Measurements from ENCODE around the gene KCNMB4.

The KCNMB4 gene

DNA sequence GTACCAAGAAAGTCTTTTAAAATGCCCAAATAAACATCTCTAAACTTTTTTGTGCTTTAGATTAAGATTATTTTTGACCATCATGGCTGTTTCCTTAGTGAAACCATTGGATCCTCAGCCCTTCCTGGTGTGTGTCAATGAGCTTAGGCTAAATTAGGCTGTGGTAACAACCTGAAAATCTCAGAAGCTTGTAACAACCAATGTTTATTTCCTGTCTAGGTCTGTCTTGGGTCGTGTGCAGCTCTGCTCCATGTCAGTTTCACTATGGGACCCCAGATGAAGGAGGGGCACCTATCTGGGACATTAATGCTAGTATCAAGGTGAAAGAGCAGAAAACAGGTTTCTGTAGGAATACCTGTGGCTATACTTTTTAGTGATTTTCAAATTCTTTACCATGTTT is 49.9 kb downstream of the KCNMB4 start:
- DNase-seq, result no peak
- TF ChIP-seq, protein P1, sequence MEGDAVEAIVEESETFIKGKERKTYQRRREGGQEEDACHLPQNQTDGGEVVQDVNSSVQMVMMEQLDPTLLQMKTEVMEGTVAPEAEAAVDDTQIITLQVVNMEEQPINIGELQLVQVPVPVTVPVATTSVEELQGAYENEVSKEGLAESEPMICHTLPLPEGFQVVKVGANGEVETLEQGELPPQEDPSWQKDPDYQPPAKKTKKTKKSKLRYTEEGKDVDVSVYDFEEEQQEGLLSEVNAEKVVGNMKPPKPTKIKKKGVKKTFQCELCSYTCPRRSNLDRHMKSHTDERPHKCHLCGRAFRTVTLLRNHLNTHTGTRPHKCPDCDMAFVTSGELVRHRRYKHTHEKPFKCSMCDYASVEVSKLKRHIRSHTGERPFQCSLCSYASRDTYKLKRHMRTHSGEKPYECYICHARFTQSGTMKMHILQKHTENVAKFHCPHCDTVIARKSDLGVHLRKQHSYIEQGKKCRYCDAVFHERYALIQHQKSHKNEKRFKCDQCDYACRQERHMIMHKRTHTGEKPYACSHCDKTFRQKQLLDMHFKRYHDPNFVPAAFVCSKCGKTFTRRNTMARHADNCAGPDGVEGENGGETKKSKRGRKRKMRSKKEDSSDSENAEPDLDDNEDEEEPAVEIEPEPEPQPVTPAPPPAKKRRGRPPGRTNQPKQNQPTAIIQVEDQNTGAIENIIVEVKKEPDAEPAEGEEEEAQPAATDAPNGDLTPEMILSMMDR (IDR thresholded peaks at IDR 0.05), result no peak
- H3K27ac Mint-ChIP-seq, result no peak overlapping the region
- peaks cover 5% of the 10 kb centered on the region for H3K9me3 Mint-ChIP-seq
- H3K4me3 Mint-ChIP-seq, result no peak overlapping the region
- H3K36me3 Mint-ChIP-seq (ENCODE audit: low read depth), result peaks cover 16% of the 10 kb centered on the region
- H3K27me3 Mint-ChIP-seq (ENCODE audit: low read depth, poor library complexity), result no peaks in the 10 kb centered on the region
- no peaks in the 10 kb centered on the region for H3K4me1 Mint-ChIP-seq

DNA sequence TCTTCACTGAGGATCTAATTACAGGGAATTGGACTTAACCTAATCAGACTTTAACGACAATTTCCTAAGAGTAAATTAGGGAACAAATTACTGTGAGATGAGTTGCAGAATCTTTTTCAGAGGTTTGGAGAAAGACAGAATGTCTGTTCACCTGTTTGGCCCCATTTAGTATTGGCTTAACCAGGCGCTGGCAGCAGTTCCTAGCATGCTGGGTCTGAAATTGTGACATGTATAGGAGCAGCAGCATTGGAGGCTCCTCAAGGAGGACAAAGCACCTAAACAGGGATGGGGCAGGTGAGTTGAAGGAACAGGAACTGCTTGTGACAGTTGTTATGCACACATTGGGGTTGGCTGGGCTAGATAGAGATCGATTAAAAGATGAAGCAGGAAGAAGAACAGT is 51.0 kb downstream of the KCNMB4 start:
- TF ChIP-seq, protein P1 (IDR thresholded peaks at IDR 0.05), result no peak
- DNase-seq, result no peak
- no peaks in the 10 kb centered on the region for H3K4me1 Mint-ChIP-seq
- H3K4me3 Mint-ChIP-seq, result no peak overlapping the region
- H3K36me3 Mint-ChIP-seq (ENCODE audit: low read depth), result peaks cover 21% of the 10 kb centered on the region
- no peaks in the 10 kb centered on the region for H3K27me3 Mint-ChIP-seq (ENCODE audit: low read depth, poor library complexity)
- H3K9me3 Mint-ChIP-seq, result peaks cover 5% of the 10 kb centered on the region
- H3K27ac Mint-ChIP-seq, result peak overlapping the region; percentile 45

DNA sequence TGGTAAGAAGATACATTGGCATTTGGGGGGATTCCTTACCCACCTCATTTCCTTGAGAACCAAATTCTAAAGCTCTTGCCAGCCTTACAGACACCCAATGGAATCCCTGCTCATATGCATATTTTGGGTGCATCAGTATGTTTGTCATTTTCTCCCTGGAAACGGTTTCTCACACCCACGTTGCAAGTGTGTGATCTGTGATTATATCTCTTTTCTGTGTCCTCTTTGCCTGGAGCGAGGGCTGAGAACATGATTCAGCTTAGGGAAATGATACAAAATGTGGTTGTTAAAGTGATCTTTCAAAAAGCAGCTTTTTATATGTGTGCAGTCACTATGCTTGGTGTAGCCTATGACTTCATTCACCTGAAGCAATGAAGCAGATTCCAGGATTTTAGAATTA is 52.0 kb downstream of the KCNMB4 start:
- TF ChIP-seq, protein P1 (IDR thresholded peaks at IDR 0.05), result no peak
- Mint-ChIP-seq H3K9me3 (peaks cover 5% of the 10 kb centered on the region), H3K27me3 (ENCODE audit: low read depth, poor library complexity) (no peaks in the 10 kb centered on the region), H3K36me3 (ENCODE audit: low read depth) (peaks cover 21% of the 10 kb centered on the region), H3K27ac (no peak overlapping the region), H3K4me3 (no peak overlapping the region), H3K4me1 (no peaks in the 10 kb centered on the region)
- no peak for DNase-seq

DNA sequence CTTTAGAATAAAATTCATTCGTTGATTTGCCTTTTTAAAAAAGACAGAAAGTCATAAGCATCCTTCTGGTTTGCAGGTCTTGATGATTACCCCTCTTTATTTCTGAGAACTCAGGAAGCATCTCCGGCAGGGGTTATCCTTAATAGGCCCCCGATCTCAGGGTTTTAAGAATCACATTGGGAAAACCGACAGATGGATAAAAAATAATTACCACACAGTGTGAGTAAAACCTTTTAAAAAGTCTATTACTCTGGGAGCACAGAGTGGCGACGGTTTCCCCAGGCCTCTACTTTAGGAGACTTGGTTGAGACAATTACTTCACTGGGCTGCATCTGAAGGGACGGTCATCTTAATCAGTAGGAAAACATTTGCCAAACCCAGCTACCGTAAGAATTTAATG is 56.5 kb downstream of the KCNMB4 start:
- Mint-ChIP-seq H3K27ac (no peak overlapping the region), H3K36me3 (ENCODE audit: low read depth) (peaks cover 17% of the 10 kb centered on the region), H3K27me3 (ENCODE audit: low read depth, poor library complexity) (no peaks in the 10 kb centered on the region), H3K9me3 (peaks cover 5% of the 10 kb centered on the region), H3K4me3 (no peak overlapping the region), H3K4me1 (no peaks in the 10 kb centered on the region)
- TF ChIP-seq, protein P1 (IDR thresholded peaks at IDR 0.05), result no peak
- DNase-seq, result no peak

DNA sequence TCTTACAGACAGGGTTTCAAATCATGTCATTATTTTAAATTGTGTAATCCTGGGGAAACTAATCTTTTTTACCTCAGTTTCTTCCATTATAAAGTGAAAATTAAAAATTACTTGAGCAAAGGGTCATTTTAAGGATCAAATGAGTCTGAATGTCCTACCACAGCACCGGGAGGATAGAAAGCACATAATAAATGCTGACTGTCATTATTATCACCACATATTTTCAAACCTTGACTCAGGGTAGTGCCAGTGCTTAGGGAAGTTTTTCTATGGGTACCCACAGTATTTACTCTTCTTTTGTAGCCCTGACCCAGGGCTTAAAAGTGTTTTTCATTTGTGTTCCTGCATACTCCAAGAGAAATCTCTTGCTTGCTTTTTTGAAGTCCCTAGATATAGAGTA is 60.5 kb downstream of the KCNMB4 start:
- Mint-ChIP-seq H3K27me3 (ENCODE audit: low read depth, poor library complexity) (no peaks in the 10 kb centered on the region), H3K4me1 (no peaks in the 10 kb centered on the region), H3K4me3 (no peak overlapping the region)

DNA sequence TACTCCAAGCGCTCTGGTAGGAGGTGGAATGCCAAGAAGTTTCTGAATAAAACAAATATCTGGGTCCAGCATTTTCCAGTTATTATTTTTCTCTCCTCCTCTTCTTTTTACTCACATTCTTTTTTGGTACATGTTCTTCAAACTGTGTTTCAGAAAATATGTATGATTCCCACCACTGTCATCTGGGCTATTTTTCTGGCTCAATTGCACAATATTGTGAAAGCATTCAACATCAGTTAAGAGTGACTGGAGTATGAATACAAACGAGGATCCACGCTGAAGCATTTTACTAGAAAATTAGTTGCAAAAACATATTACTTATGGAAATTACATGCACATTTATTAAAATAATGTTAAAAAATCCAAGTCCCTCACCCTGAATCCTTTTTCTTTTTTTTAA is 61.5 kb downstream of the KCNMB4 start:
- DNase-seq, result no peak
- Mint-ChIP-seq H3K27ac (no peak overlapping the region), H3K36me3 (ENCODE audit: low read depth) (peaks cover 16% of the 10 kb centered on the region), H3K4me1 (no peaks in the 10 kb centered on the region), H3K27me3 (ENCODE audit: low read depth, poor library complexity) (no peaks in the 10 kb centered on the region), H3K9me3 (no peaks in the 10 kb centered on the region), H3K4me3 (no peak overlapping the region)
- TF ChIP-seq, protein P1 (IDR thresholded peaks at IDR 0.05), result no peak

More for the DNA sequence above, 60.5 kb downstream of the KCNMB4 start:
- H3K27ac Mint-ChIP-seq, result no peak overlapping the region
- no peak for DNase-seq
- H3K36me3 Mint-ChIP-seq (ENCODE audit: low read depth), result peaks cover 16% of the 10 kb centered on the region
- no peaks in the 10 kb centered on the region for H3K9me3 Mint-ChIP-seq
- TF ChIP-seq, protein P1 (IDR thresholded peaks at IDR 0.05), result no peak
